Endodermal cell (in vitro differentiated cells): ENCODE data around the gene PRKACA. TPM values are rescaled to one million over a fixed set of nuclear protein-coding genes. Genes with fewer than 3 reads are reported as not detected.
"Not testable (repeated sequence)": the region's sequence is repeated elsewhere in the genome, so short reads cannot be mapped to it uniquely, and the experiment has no call there.

Experiments
- DNase-seq: peaks from one replicate; pipeline ENCODE4 v3.0.0-alpha.2; 2017
- H3K27ac ChIP-seq: 2 replicates; pipeline ENCODE4 v1.5.1; 2013; ENCODE audit warnings: mild to moderate bottlenecking, low read depth, low read length, moderate library complexity
- H3K27me3 ChIP-seq: 2 replicates; pipeline ENCODE4 v1.6.1; 2013; ENCODE audit warnings: mild to moderate bottlenecking, low read length, moderate library complexity; ENCODE audit not compliant: insufficient read depth, control insufficient read depth, poor library complexity, severe bottlenecking
- H3K36me3 ChIP-seq: 2 replicates; pipeline ENCODE4 v1.7.0; 2013; ENCODE audit warnings: mild to moderate bottlenecking, low read length, moderate library complexity; ENCODE audit not compliant: control insufficient read depth, insufficient read depth
- H3K4me1 ChIP-seq: one replicate; pipeline ENCODE4 v1.7.0; 2013; ENCODE audit warnings: low read length; ENCODE audit not compliant: control insufficient read depth, insufficient read depth
- H3K4me3 ChIP-seq: 2 replicates; pipeline ENCODE4 v1.5.1; 2013; ENCODE audit warnings: mild to moderate bottlenecking, low read length, moderate library complexity
- H3K9ac ChIP-seq: 2 replicates; pipeline ENCODE4 v1.6.1; 2013; ENCODE audit warnings: mild to moderate bottlenecking, low read length, moderate library complexity; ENCODE audit not compliant: poor library complexity, severe bottlenecking; ENCODE audit errors: extremely low read depth
- H3K9me3 ChIP-seq: 2 replicates; pipeline ENCODE4 v1.6.1; 2013; ENCODE audit warnings: mild to moderate bottlenecking, low read length, moderate library complexity; ENCODE audit not compliant: control insufficient read depth
- H3K27ac Mint-ChIP-seq: 2 replicates; pipeline ENCODE4 v1.8.0; 2020; ENCODE audit warnings: mixed read lengths
- H3K27me3 Mint-ChIP-seq: 2 replicates; pipeline ENCODE4 v1.8.0; 2021; ENCODE audit warnings: mild to moderate bottlenecking, mixed read lengths; ENCODE audit not compliant: insufficient read depth
- H3K36me3 Mint-ChIP-seq: 2 replicates; pipeline ENCODE4 v1.8.0; 2020; ENCODE audit warnings: low read depth, mixed read lengths
- H3K4me1 Mint-ChIP-seq: 2 replicates; pipeline ENCODE4 v1.8.0; 2020; ENCODE audit warnings: mixed read lengths
- H3K4me3 Mint-ChIP-seq: 2 replicates; pipeline ENCODE4 v1.8.0; 2020; ENCODE audit warnings: mild to moderate bottlenecking, moderate library complexity, mixed read lengths
- H3K9me3 Mint-ChIP-seq: 2 replicates; pipeline ENCODE4 v1.8.0; 2020; ENCODE audit warnings: mild to moderate bottlenecking, mixed read lengths
- WGBS, 2 experiments: methylation state at CpG; one replicate each; pipeline versions ENCODE4 v1.1.5 to v1.1.7; 2013; ENCODE audit warnings: missing lambda C conversion rate in 2 of 2, mixed read lengths in 1 of 2; ENCODE audit not compliant: insufficient coverage in 1 of 2, insufficient read length in 1 of 2; 5-methylcytosine and 5-hydroxymethylcytosine counted together
- total RNA-seq, 2 donors: library from RNA; stranded (reverse); fragmentation: NEBNext Ultra II Directional in 1 of 2; extraction: Animal tissue kit (Norgen Biotek cat#: 25700) in 1 of 2; gene quantifications; 2 replicates in 1 of 2; 3 replicates in 1 of 2; pipeline ENCODE4 v1.2.1, GENCODE V29; 2021
- TF ChIP-seq, protein P1 (sequence below): fragments of 200-600 bp; sonication (generic); conservative IDR thresholded peaks from 2 replicates; pipeline ENCODE4 v1.5.0; 2021; ENCODE audit warnings: antibody characterized with exemption, mild to moderate bottlenecking

PRKACA gene
- total RNA-seq, 2 donors from 2014 or later = 62.1 to 73.8 TPM

GRCh38 chr19:14147797-14148605 is 30.4 kb upstream of the PRKACA start:
- peak; percentile 76 for DNase-seq
- no peaks in the 10 kb centered on the region for H3K27me3 Mint-ChIP-seq
- TF ChIP-seq, protein P1, sequence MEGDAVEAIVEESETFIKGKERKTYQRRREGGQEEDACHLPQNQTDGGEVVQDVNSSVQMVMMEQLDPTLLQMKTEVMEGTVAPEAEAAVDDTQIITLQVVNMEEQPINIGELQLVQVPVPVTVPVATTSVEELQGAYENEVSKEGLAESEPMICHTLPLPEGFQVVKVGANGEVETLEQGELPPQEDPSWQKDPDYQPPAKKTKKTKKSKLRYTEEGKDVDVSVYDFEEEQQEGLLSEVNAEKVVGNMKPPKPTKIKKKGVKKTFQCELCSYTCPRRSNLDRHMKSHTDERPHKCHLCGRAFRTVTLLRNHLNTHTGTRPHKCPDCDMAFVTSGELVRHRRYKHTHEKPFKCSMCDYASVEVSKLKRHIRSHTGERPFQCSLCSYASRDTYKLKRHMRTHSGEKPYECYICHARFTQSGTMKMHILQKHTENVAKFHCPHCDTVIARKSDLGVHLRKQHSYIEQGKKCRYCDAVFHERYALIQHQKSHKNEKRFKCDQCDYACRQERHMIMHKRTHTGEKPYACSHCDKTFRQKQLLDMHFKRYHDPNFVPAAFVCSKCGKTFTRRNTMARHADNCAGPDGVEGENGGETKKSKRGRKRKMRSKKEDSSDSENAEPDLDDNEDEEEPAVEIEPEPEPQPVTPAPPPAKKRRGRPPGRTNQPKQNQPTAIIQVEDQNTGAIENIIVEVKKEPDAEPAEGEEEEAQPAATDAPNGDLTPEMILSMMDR = peak; percentile 75
- H3K27ac Mint-ChIP-seq = peak overlapping the region; percentile 75
- H3K9me3 Mint-ChIP-seq = no peaks in the 10 kb centered on the region
- 88 to 94% methylated on average over 8 to 20 of the region's 20 CpGs for WGBS, 2 experiments
- H3K27me3 ChIP-seq = no peaks in the 10 kb centered on the region
- H3K4me1 Mint-ChIP-seq = peaks cover 2% of the 10 kb centered on the region
- no peaks in the 10 kb centered on the region for H3K4me1 ChIP-seq
- H3K36me3 Mint-ChIP-seq = peaks cover 12% of the 10 kb centered on the region
- no peak overlapping the region for H3K4me3 ChIP-seq
- no peak overlapping the region for H3K9ac ChIP-seq
- peaks cover 9% of the 10 kb centered on the region for H3K36me3 ChIP-seq
- no peak overlapping the region for H3K27ac ChIP-seq
- no peak overlapping the region for H3K4me3 Mint-ChIP-seq
- H3K9me3 ChIP-seq = no peaks in the 10 kb centered on the region

DNA sequence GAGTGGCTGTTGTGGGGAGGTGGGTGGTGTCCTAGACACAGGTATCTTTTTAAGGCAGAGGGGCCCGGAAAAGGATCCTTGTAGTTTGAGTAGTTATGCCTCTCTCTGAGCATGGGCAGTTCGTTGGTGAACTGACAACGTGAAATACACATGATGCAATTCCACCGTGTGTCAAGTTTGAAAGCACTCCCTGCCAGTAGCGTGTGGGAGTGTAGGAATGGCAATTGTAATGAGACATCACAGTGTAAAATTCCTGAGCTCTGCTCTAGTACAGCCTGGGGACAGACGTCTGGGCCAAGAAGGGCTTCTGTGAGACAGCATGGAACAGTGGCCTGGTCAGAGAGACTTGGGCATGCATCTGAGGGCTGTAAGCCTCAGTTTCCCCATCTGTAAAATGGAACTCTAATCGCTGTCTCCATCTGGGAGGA is 29.2 kb upstream of the PRKACA start:
- H3K4me1 ChIP-seq = no peaks in the 10 kb centered on the region
- no peaks in the 10 kb centered on the region for H3K27me3 Mint-ChIP-seq
- no peaks in the 10 kb centered on the region for H3K9me3 ChIP-seq
- no peak overlapping the region for H3K4me3 Mint-ChIP-seq
- H3K9me3 Mint-ChIP-seq = no peaks in the 10 kb centered on the region
- no peaks in the 10 kb centered on the region for H3K27me3 ChIP-seq
- no peak overlapping the region for H3K9ac ChIP-seq
- no peak overlapping the region for H3K4me3 ChIP-seq
- TF ChIP-seq, protein P1 = no peak
- peaks cover 2% of the 10 kb centered on the region for H3K4me1 Mint-ChIP-seq
- no peak overlapping the region for H3K27ac Mint-ChIP-seq
- DNase-seq = no peak
- 80 to 85% methylated on average over 7 of the region's 7 CpGs for WGBS, 2 experiments
- no peaks in the 10 kb centered on the region for H3K36me3 ChIP-seq
- H3K36me3 Mint-ChIP-seq = peaks cover 3% of the 10 kb centered on the region
- no peak overlapping the region for H3K27ac ChIP-seq

- not testable (repeated sequence) for H3K9ac ChIP-seq, H3K4me3 Mint-ChIP-seq, H3K27ac Mint-ChIP-seq, H3K36me3 Mint-ChIP-seq, H3K27ac ChIP-seq, H3K4me1 ChIP-seq, H3K27me3 ChIP-seq, H3K4me3 ChIP-seq, H3K36me3 ChIP-seq, H3K27me3 Mint-ChIP-seq, H3K9me3 Mint-ChIP-seq, H3K4me1 Mint-ChIP-seq, H3K9me3 ChIP-seq, DNase-seq
- 89 to 93% methylated on average over 5 to 9 of the region's 10 CpGs for WGBS, 2 experiments
These were observed 28.6 kb upstream of the PRKACA start for GRCh38 chr19:14146169-14146568.
